ENCODE data around the gene RPUSD1.

DNA sequence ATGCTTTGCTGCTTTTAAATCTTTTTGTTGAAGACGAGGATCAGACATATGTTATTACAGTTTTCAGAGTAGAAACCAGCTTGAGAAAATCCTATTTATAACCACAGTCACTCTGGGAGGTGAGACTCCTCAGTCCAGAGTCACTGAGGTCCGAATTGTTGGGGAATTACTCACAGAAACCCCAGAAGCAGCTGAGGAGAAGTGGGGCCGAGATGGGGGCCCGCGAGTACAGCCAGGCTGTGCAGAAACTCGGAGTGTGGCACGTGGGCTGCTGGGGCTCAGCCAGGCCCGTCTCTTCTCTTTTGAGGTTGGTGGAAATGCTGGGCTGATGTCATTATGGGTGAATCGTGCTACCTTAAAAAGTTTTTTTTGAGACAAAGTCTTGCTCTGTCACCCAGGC lies 26.8 kb upstream of the RPUSD1 start:
- TF ChIP-seq GATA2 (IDR thresholded peaks at IDR 0.05; ENCODE audit: low read depth, low read length): no peak
- TF ChIP-seq GATA3 (IDR thresholded peaks at IDR 0.05; ENCODE audit: low read depth, low read length): no peak
